ENCODE results near the gene ECHS1.

DNA sequence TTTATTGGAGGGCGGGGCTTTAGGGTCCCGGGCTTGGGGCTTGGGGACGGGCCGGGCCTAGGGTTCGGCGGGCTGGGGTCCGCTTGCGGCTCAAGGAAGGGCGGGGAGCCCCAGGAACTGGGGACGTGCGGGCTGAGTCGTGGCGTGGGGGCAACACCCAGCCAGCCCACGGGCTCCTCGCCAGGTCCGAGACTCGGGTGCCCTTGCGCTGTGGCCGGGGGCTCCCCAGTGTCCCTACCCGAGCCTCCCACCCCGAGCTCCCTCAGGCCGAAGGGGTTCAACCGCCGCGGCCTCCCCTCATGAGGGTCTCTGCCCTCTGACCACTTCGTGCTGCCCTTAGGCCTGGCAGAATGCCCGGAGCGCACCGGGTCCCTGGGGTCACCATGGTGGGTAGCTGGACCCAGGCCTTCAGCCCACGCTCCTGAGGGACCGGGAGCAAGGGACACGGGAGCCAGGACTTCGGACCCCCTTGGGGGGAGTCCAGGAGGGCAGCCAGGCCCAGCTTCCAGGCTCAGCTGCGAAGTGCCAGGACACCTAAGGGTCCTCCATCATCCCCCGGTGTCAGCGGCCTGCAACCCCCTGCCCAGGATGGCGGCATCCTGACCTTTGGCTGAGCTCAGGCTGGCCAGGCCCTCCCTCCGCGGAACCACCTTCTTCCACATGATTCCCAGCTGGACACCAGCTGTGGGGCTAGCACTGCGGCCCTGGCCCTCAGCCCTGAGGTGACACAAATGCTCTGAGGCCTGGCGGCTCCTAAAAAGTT, 14.8 kb downstream of the ECHS1 start:
- TF ChIP-seq EP300 (conservative IDR thresholded peaks at IDR 0.05; ENCODE audit: poor library complexity, severe bottlenecking) (no peak), RAD21 (conservative IDR thresholded peaks at IDR 0.05) (no peak), CTCF (IDR thresholded peaks at IDR 0.05; ENCODE audit: poor library complexity, severe bottlenecking) (no peak), MXI1 (conservative IDR thresholded peaks at IDR 0.05; ENCODE audit: poor library complexity, severe bottlenecking) (no peak), REST (IDR thresholded peaks at IDR 0.05; ENCODE audit: borderline replicate concordance) (no peak), POLR2AphosphoS5 (IDR thresholded peaks at IDR 0.05) (no peak), EZH2 (IDR thresholded peaks at IDR 0.05; ENCODE audit: borderline replicate concordance, insufficient read depth, low read length, poor library complexity, severe bottlenecking) (no peak), TAF1 (IDR thresholded peaks at IDR 0.05; ENCODE audit: low read depth) (no peak), SMC3 (conservative IDR thresholded peaks at IDR 0.05; ENCODE audit: poor library complexity) (no peak)

All from neural cell (in vitro differentiated cells).